Stimulated activated CD4-positive, alpha-beta T cell treated with anti-CD3 and anti-CD28 coated beads, TNF-alpha, amount 100 ng/mL, for 1 hour (primary cell): ENCODE data around the gene ZGLP1.
"Not testable (repeated sequence)": the region's sequence is repeated elsewhere in the genome, so short reads cannot be mapped to it uniquely, and the experiment has no call there.

Experiments used
- DNase-seq, 3 donors: peaks; one replicate each; pipeline ENCODE4 v3.0.0-alpha.2; 2020; ENCODE audit warnings: low read depth in 3 of 3, low spot score in 1 of 3

The ZGLP1 gene

DNA sequence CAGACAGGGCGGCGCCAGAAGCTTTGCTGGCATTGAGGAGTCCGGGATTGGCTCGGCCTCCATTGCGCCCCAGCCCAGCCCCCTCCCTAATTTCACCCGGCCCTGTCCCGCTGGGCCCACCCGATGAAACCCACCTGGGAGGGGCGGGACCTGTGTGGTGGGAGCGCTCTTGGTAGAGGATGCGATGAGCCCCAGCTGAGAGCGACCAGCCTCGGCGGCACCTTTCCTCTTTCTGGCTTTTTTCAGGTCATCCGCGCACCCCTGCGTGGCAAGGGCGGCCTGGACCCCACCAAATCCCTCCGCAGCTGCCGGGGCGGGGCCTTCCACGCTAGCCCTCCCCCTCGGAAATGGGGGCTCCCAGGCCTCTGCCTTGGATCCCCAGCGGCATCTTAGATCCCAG is at the start of gene ZGLP1:
ZGLP1 (minus strand) TSS at position 393 of the 400 bp plus-strand sequence.
- no peak for DNase-seq

DNA sequence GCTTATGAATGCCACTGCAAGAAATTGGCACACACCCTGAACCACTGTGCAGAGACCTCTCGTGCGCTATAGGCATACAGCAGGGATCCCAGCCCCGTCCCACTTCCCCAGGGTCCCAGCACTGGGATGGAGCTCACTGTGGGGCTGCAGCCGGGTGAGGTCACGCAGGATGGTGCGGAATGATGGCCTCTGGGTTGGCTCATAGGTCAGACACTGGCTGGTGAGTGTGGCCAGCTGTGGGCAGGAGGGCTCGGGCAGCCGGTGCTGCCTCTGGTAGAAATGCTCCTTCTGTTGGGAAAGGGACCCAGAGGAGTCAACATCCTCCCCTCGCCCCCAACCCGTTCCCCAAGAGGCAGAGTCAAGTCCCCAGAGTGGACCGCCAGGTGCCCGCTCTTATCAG is 46.8 kb upstream of the ZGLP1 start:
- no peak for DNase-seq

DNA sequence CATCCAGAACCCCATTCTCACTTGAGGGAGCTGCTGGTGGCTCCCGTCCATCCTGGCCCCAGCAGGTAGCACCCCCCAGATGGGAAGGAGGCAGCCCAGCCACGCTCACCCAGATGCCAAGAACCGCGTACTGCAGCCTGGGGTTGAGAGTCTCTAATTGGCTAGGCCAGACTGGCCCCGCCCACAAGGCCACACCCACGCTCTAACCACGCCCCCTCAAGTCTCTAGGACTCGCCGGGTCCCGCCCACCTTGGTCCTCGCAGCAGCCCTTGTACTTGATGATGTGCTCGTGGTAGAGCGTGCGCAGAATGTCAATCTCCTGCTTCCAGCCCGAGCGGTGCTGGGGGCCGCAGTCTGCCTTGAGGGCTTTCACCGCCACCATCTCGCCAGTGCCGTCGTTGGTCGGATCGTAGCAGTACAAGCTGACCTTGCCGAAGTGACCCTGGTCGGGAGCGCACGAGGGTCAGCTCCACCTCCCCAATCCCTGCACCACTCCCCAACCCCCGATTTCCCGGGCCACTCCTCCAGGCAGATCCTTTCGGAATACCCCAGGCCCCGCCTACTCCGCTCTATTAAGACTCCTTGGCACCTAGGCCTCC is 44.3 kb upstream of the ZGLP1 start:
- peak in 1 of 3 donors; percentile 34 for DNase-seq

DNA sequence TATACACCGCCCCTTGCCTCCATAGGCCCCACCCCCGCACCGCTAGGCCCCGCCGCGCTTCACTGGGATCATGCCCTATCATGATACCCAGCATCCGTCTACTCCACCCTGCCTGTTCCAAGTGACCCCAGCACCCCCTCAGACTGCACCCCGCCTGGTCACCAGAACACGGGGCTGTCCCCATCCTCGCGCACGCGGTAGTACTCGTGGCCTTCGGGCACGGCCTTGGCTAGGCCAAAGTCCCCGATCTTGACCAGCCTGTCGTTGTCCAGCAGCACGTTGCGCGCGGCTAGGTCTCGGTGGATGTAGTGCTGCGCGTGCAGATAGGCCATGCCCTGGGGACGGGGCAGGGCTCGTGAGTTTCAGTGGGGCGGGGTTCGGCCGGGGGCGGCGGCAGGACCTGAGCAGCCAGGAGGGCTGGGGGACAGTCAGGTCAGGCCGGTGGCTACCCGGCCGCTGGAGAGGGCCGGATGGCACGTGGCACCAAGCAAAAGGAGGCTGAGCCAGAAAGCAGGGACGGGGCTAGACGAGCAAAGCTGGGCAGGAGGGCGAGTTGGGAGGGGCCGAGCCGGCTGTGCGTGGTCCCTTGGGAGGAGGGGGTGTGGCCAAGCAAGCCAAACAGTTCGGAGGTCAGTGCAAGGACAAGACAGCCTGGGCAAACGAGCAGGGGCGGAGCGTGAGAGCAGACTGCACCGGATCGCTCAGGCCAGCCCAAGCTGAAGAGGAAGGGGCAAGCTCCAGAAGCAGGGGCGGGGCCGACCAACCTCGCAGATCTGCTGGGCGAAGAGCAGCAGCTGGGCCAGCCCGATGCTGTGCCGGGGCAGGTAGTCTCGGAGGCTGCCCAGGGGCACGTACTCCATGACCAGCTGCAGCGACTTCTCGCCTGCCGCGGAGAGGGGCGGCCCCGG is 43.4 kb upstream of the ZGLP1 start:
- DNase-seq, result no peak

DNA sequence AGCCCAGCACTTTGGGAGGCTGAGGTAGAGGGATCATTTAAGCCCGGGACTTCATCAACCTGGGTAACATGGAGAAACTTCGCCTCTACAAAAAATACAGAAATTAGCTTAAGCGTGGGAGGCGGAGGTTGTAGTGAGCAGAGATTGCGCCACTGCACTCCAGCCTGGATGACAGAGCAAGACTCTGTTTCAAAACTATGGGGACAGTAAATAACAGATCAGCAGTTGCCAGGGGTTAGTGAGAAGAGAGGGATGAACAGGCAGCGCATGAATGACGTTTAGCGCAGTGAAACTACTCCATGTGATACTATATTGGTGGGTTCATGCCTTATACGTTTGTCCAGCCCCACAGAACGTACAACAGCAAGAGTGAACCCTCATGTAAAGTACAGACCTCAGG is 36.9 kb upstream of the ZGLP1 start:
- DNase-seq, result no peak

DNA sequence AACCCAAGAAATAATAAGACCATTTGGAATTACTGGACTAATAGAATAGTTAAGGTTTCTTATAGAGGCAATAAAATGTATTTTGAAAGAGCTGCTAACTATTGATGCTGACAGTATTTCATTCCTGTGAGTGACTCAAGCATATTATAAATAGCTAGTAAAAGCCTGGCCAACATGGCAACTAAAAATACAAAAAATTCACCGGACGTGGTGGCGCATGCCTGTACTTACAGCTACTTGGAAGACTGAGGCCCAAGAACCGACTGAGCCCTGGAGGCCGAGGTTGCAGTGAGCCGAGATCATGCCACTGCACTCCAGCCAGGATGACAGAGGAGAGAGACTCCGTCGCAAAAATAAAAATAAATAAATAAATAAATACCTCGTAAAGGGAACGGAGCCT is 35.2 kb upstream of the ZGLP1 start:
- no peak for DNase-seq

DNA sequence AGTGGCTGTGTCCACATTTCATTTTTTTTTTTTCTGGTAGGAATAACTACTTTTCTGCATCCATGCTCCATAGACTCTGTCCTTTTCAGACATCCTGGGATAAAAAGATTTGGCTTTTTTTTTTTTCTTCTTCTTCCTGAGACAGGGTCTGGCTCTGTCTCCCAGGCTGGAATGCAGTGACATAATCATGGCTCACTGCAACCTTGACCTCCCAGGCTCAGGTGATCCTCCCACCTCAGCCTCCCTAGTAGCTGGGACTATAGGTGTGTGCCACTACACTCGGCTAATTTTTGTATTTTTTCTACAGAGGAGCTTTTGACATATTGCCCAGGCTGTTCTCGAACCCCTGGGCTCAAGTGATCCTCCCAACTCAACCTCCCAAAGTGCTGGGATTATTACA is 33.9 kb upstream of the ZGLP1 start:
- DNase-seq, result no peak

DNA sequence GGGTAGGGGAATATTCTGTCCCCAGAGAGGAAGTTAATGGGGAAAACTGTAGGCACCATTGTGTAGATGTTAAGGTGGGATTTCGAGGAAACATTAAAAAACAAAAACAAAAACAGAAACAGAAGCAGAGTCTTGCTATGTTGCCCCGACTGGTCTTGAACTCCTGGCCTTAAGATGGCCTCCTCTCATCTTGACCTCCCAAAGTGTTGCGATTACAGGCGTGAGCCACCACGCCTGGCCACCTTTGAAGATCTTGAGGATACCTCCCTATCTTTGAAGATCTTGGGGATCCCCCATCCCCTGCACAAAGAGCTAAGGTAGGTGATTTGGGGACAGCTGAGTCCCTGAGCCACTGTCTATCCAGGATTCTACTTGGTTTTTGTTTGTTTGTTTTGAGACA is 30.4 kb upstream of the ZGLP1 start:
- DNase-seq, result no peak

DNA sequence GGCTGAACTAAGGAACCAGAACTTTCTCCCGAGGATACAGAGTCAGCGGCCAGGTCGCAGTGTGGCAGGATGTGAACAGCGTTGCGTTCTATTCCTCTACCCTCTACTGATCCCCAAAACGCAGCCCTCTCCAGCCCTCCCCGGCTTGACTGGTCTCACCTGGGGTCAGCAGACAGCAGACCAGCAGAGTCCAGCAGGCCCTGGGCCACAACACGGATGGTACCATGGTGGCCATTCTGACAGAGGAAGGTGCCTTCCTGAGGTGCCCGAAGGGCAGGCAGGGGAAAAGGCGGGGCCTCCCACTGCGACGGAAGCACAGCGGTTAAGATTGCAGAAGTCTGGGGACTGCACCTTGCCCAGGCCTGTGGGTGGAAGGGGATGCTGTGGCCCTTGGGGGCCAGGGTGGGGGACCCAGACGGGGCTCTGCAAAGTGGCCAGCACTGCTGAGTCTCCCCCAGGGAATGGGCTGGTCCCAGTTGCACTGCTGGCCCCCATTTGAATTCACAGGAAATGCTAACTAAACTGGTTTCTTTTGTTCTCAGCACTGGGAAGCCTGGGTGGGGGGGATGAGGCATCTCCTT is 29.9 kb upstream of the ZGLP1 start, which contains the start of gene ICAM3:
ICAM3 (minus strand) TSS at position 245 of the 581 bp plus-strand sequence; CDS start at position 235, 10 bp downstream.
- DNase-seq, result peak; percentile 25 to 44 (median 29)

DNA sequence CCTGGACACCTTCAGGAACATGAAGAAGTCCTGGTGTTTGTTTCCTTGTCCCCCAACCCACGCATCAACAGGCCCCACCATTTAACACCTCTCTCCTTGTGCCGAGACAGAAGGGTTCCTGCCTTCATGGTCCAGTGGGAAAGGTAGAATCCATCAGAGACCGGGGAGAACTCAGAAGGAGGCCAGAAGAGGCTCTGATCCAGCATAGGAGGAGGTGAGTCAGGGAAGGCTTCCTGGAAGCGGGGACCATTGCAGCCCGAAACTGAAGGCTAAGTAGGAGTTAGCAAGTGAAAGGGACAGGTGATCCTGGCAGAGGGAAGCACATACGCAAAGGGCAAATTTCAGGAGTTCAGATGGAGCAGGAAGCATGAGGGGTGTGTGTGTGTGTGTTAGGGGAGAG is 29.3 kb upstream of the ZGLP1 start:
- no peak for DNase-seq

DNA sequence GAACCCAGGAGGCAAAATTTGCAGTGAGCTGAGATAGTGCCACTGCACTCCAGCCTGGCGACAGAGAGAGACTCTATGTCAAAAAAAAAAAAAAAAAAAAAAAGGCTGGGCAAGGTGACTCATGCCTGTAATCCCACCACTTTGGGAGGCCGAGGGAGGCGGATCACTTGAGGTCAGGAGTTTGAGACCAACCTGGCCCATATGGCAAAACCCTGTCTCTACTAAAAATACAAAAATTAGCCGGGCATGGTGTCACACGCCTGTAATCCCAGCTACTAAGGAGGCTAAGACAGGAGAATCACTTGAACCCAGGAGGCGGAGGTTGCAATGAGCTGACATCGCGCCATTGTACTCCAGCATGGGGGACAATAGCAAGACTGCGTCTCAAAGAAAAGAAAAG is 27.1 kb upstream of the ZGLP1 start:
- DNase-seq, result not testable (repeated sequence)

DNA sequence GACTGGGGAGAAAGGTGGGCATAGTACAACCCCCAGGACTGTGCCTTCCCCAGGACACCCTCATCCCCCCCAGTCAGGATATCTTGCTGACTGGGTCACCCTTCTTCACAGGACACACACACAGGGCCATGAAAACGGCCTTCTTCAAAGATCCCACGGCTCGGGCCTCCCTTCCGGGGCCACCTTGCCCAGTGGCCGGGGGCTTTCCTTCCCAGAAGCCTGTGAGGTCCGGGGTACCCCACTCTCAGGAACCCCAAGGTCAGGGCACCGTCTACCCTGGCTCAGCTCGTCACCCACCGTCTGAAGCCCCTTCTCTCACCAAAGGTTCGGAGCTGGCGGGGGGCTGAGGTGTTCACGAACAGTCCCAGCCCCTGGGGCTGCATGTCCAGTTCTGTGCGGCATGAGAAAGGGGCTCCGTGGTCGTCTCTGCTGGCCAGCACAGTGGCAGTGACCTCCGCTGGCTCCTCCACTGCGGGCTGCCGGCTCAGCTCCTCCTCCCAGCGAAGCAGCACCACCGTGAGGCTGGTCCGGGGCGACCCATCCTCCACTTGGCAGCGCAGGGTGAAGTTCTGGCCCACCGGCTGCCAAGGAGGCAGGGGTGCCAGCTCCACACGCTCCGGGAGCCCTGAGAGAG is 25.9 kb upstream of the ZGLP1 start:
- no peak for DNase-seq

DNA sequence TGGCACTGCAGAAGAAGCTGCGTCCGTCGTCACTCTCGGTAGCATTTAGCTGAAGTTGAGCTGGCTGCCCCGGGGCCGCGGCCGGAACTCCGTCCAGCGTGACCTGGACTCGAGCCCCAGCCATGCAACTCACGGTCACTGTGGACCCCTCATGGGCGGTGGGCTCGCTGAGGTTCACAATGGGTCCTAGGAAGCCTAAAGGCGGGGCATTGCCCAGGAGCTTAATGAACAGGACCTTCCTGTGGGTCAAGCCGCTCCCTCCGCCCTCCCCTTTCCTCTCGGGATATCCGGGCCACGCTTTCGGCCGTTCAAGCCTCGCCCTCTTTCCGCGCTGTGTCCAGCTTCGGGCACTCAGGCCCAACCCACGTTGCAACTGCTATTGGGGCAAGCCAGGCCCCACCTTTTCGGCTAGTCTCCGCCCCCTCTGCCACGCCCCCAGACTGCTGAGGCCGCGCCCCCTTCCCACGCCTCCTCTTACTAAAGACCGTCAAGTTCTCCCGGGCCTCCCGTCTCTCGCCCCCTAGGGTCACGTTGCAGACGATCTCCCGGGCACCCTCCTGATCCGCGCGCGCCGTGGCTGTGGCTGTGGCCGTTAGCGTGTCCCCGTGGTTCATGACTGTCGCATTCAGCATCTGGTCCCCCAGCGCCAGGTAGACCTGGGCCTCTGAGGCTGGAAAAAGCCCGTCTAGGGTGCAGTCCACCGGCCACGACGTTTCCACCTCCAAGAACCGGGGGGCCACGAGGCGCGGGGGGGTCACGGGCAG is 25.2 kb upstream of the ZGLP1 start:
- DNase-seq, result no peak

DNA sequence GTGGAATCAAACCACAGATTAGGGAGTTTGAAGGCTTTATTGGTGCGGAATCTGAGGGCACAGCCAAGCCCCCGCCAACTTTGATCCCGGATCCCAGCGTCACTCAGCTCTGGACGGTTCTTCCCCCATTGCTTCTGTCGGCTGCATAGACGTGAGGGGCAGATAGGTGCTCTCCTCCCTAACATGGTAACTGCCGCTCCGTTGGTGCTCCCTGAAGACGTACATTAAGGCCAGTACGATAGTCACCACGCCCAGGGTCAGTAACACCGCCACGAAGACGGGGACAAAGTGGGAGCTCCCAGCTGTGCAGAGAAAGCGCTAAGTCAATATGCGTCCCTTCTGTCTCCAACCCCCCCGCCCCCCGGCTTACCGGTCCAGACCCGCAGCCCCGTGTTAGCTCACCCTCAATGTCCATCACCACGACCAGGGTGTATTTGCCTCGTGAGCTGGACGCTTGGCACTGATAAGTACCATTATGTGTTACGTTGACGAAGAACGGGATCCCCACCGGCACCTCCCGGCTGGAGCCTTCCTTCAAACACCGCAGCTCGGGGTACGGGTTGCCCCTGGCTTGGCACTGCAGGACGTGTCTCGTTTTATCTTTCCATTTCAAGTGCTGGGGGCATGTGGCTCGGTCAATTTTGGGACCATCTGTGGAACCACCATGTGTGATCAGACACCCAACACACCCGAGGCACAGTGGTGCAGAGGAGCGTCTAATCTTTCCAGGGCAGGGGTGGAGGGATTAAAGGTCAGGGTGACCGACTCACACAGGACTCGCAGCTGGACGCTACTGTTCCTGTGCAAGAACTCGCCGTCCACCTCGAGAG is 24.4 kb upstream of the ZGLP1 start:
- no peak for DNase-seq

DNA sequence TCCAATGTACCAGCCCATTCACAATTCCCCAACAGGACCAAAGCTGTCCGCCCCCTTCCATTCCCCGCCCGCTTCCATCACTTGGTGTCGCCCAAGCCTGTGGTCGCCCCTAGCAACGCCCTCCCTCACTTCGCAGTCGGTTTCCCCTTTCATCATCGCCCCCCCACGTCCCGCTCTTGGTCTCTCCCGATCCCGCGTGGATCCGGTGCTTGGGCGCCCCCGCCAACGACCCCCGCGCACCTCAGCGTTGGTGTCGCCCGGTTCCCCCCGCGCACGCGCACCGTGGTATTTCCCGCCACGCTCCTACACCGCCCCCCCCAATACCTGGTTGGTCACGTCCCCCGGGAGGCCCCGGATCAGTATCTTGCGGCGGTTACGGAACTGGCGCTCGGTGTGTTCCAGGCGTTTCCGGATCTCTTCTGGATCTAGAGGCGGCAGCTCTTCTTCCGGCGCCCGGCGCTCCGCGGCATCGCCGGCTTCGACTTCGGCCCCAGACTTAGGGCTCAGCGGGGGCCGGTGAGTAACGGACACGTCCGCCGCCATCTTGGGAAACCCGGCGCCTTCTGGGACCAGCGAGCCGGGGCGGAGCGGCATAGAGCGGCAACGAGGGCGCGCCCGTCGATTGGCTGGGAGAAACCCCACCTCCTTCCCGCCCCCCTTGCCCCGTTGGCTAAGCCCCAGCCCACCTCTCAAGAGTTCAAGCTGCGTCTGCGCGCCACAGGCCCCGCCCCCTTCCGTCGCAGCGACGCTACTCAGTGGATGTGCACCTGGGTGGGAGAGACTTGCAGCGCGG is 23.5 kb upstream of the ZGLP1 start, which contains the start of gene RAVER1:
RAVER1 (minus strand) TSS at position 565 of the 793 bp plus-strand sequence; CDS start at position 543, 22 bp downstream.
- peak; percentile 94 to 96 (median 95) for DNase-seq

DNA sequence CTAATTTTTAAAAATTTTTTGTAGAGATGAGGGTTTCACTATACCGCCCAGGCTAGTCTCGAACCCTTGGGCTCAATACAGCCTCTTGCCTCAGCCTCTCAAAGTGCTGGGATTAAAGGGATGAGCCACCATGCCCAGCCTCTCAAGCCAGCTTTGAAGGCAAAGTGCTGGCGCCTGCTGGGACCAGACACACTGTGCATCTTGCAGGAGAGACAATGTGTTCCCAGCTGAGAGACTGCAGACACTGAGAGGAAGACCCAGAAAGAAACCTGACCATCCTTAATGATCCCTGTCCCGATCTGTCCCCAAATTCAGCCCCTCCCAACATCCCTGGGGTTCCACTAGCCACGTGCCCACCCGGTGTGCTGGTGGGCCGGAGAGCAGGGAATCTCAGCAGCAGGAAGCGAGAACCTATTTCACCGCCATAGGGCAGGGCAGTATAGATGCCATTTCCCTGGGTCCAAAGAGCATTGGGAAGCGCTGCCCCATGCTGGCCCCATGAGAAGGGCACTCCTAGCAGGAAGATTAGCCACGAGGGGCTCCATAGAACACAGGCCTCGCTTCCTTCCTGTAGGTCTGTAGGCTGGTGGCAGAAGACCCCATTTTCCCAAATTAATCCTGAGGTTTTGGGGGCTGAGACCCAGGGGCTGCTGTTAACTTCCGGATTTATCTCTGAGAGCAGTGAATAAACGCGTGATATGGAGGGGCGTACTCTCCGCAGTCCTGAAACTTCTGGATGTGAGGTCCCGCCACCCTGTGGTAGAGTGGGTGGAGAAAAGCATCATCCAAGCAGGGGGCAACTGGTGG is 22.7 kb upstream of the ZGLP1 start:
- DNase-seq, result no peak

DNA sequence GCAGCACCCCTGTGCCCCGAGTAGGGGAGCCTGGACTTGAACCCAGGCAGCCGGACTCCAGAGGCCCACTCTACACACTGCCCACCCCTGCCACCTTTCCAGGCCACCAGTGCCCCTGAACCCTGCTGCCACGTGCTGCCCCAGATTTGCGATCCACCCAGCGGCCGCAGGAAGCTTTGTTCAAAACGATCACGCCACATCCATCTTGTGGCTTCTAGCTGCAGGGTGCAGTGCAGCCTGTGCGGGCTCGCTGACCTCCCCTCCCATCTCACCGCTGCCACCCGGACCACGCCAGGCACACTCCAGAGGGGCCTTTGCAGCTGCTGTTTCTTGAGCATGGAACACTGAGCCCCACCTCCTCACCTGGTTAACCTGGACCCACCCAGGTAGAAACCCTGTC is 19.9 kb upstream of the ZGLP1 start:
- DNase-seq, result no peak
